Ovary (tissue), 3 donors: ENCODE data around the gene ANKRD33B.

Experiments
- CTCF ChIP-seq, 3 donors: fragments of 450-650 bp in 2 of 3; fragments of 200-600 bp in 1 of 3; IDR thresholded peaks; one replicate each; pipeline versions ENCODE4 v1.5.1 to v1.8.0; 2016 to 2022; ENCODE audit warnings: antibody characterized with exemption in 3 of 3, mild to moderate bottlenecking in 1 of 3
- EP300 ChIP-seq: sonication (generic); formaldehyde crosslinking; IDR thresholded peaks from one replicate; pipeline ENCODE4 v1.6.1; 2017; ENCODE audit warnings: antibody characterized with exemption
- POLR2A ChIP-seq: fragments of 450-650 bp; IDR thresholded peaks from one replicate; pipeline ENCODE4 v1.6.1; 2017; ENCODE audit warnings: antibody characterized with exemption, mild to moderate bottlenecking, moderate library complexity
- donor health status: DM: no; HTN: no; CAD: no.

- TF ChIP-seq EP300 (no peak), CTCF (IDR thresholded peaks at IDR 0.05) (no peak), POLR2A (no peak)
Observed at GRCh38 chr5:10704949-10705621, 141.2 kb downstream of the ANKRD33B start.
